ENCODE results near the gene IPO11.

Gene IPO11

GRCh38 chr5:62593331-62593730 is 180.8 kb downstream of the IPO11 start:
- peaks cover 27% of the 10 kb centered on the region for H3K36me3 ChIP-seq (ENCODE audit: insufficient read depth, low read length)
- no peaks in the 10 kb centered on the region for H3K27me3 ChIP-seq (ENCODE audit: insufficient read depth, low read length)
- H3F3A ChIP-seq (ENCODE audit: insufficient read depth, low read length): no peaks in the 10 kb centered on the region
- no peaks in the 10 kb centered on the region for H3K79me2 ChIP-seq (ENCODE audit: insufficient read depth, low read length)
- H4K20me1 ChIP-seq (ENCODE audit: insufficient read depth, low read length): no peaks in the 10 kb centered on the region
- TF ChIP-seq CTCF (IDR thresholded peaks at IDR 0.05; ENCODE audit: low read length) (no peak), EZH2 (IDR thresholded peaks at IDR 0.05; ENCODE audit: borderline replicate concordance, low read length) (no peak)
- no peaks in the 10 kb centered on the region for H3K9me2 ChIP-seq (ENCODE audit: low read depth, low read length)
- H2AFZ ChIP-seq (ENCODE audit: low read length): no peak overlapping the region
- H3K9me3 ChIP-seq (ENCODE audit: low read length): no peaks in the 10 kb centered on the region
- H3K4me2 ChIP-seq (ENCODE audit: low read length): no peak overlapping the region
- no peak overlapping the region for H3K27ac ChIP-seq (ENCODE audit: low read depth, low read length, poor library complexity, severe bottlenecking)
- no peak overlapping the region for H3K4me3 ChIP-seq (ENCODE audit: low read depth, low read length, poor library complexity, severe bottlenecking)
- H3K9ac ChIP-seq (ENCODE audit: low read length): no peak overlapping the region
- no peaks in the 10 kb centered on the region for H3K4me1 ChIP-seq (ENCODE audit: insufficient read depth, low read length, severe bottlenecking)

GRCh38 chr5:62594364-62594984 is 181.9 kb downstream of the IPO11 start:
- H3K9me2 ChIP-seq (ENCODE audit: low read depth, low read length): no peaks in the 10 kb centered on the region
- no peaks in the 10 kb centered on the region for H3K27me3 ChIP-seq (ENCODE audit: insufficient read depth, low read length)
- H3K36me3 ChIP-seq (ENCODE audit: insufficient read depth, low read length): peaks cover 27% of the 10 kb centered on the region
- no peak overlapping the region for H2AFZ ChIP-seq (ENCODE audit: low read length)
- TF ChIP-seq CTCF (IDR thresholded peaks at IDR 0.05; ENCODE audit: low read length) (no peak), EZH2 (IDR thresholded peaks at IDR 0.05; ENCODE audit: borderline replicate concordance, low read length) (no peak)
- H3K79me2 ChIP-seq (ENCODE audit: insufficient read depth, low read length): no peaks in the 10 kb centered on the region
- no peak overlapping the region for H3K27ac ChIP-seq (ENCODE audit: low read depth, low read length, poor library complexity, severe bottlenecking)
- no peak overlapping the region for H3K4me2 ChIP-seq (ENCODE audit: low read length)
- H3F3A ChIP-seq (ENCODE audit: insufficient read depth, low read length): no peaks in the 10 kb centered on the region
- H3K4me3 ChIP-seq (ENCODE audit: low read depth, low read length, poor library complexity, severe bottlenecking): no peak overlapping the region
- H3K9ac ChIP-seq (ENCODE audit: low read length): no peak overlapping the region
- no peaks in the 10 kb centered on the region for H3K9me3 ChIP-seq (ENCODE audit: low read length)
- H3K4me1 ChIP-seq (ENCODE audit: insufficient read depth, low read length, severe bottlenecking): no peaks in the 10 kb centered on the region
- H4K20me1 ChIP-seq (ENCODE audit: insufficient read depth, low read length): no peaks in the 10 kb centered on the region

- H3K9me3 ChIP-seq (ENCODE audit: low read length): no peaks in the 10 kb centered on the region
- no peak overlapping the region for H3K27ac ChIP-seq (ENCODE audit: low read depth, low read length, poor library complexity, severe bottlenecking)
- no peak overlapping the region for H2AFZ ChIP-seq (ENCODE audit: low read length)
- H3K9ac ChIP-seq (ENCODE audit: low read length): no peak overlapping the region
- TF ChIP-seq CTCF (IDR thresholded peaks at IDR 0.05; ENCODE audit: low read length) (no peak), EZH2 (IDR thresholded peaks at IDR 0.05; ENCODE audit: borderline replicate concordance, low read length) (no peak)
- no peaks in the 10 kb centered on the region for H3F3A ChIP-seq (ENCODE audit: insufficient read depth, low read length)
- H3K4me2 ChIP-seq (ENCODE audit: low read length): no peak overlapping the region
- no peaks in the 10 kb centered on the region for H3K9me2 ChIP-seq (ENCODE audit: low read depth, low read length)
- no peaks in the 10 kb centered on the region for H3K79me2 ChIP-seq (ENCODE audit: insufficient read depth, low read length)
- no peaks in the 10 kb centered on the region for H3K4me1 ChIP-seq (ENCODE audit: insufficient read depth, low read length, severe bottlenecking)
- no peaks in the 10 kb centered on the region for H3K27me3 ChIP-seq (ENCODE audit: insufficient read depth, low read length)
- no peaks in the 10 kb centered on the region for H4K20me1 ChIP-seq (ENCODE audit: insufficient read depth, low read length)
- peaks cover 27% of the 10 kb centered on the region for H3K36me3 ChIP-seq (ENCODE audit: insufficient read depth, low read length)
- H3K4me3 ChIP-seq (ENCODE audit: low read depth, low read length, poor library complexity, severe bottlenecking): no peak overlapping the region
Observed at GRCh38 chr5:62596096-62596495, 183.5 kb downstream of the IPO11 start.

All from OCI-LY1 (cell line).